ENCODE results near the gene PTGER2. TPM values are rescaled to one million over a fixed set of nuclear protein-coding genes. Genes with fewer than 3 reads are reported as not detected.
A peak's percentile ranks its signal among the peaks of the same experiment; 100 is the strongest.

Gene PTGER2
- total and polyA plus RNA-seq, 8 donors, result 1.3 to 22.0 (median 10.6) TPM

GRCh38 chr14:52352061-52352491 lies 38.0 kb downstream of the PTGER2 start:
- WGBS, 5 donors, result 20 to 29% (median 24%) methylated on average over 3 of the region's 3 CpGs
- TF ChIP-seq CTCF (IDR thresholded peaks at IDR 0.05), result no peak
- no peak for TF ChIP-seq EP300 (IDR thresholded peaks at IDR 0.05)
- TF ChIP-seq POLR2A (IDR thresholded peaks at IDR 0.05), result no peak
- TF ChIP-seq POLR2AphosphoS5 (IDR thresholded peaks at IDR 0.05), result no peak
- intact Hi-C loops (cut with DNase I; ENCODE audit: low total_unique reads), result no loop called here

GRCh38 chr14:52352569-52352968 lies 38.5 kb downstream of the PTGER2 start:
- Histone ChIP-seq H3K4me1 (peaks cover 0 to 31% (median 18%) of the 10 kb centered on the region in 4 donors), H3K4me3 (no peak overlapping the region), H3K27ac (peak overlapping the region in 4 of 5 donors; percentile 73 to 83 (median 77)), H3K27me3 (no peaks in the 10 kb centered on the region), H3K9me3 (no peaks in the 10 kb centered on the region), H3K36me3 (no peaks in the 10 kb centered on the region)
- intact Hi-C loops (cut with DNase I; ENCODE audit: low total_unique reads), result no loop called here
- DNase-seq, result no peak
- TF ChIP-seq POLR2AphosphoS5 (IDR thresholded peaks at IDR 0.05) (peak in 1 of 3 donors; percentile 27), CTCF (IDR thresholded peaks at IDR 0.05) (no peak)
- 30 to 35% (median 32%) methylated on average over 4 of the region's 4 CpGs for WGBS, 5 donors

More at GRCh38 chr14:52352061-52352491, 38.0 kb downstream of the PTGER2 start:
- no peaks in the 10 kb centered on the region for H3K36me3 ChIP-seq
- H3K27me3 ChIP-seq, result no peaks in the 10 kb centered on the region
- DNase-seq, result peak in 1 of 2 donors; percentile 35
- peak overlapping the region in 4 of 5 donors; percentile 73 to 83 (median 77) for H3K27ac ChIP-seq
- no peak overlapping the region for H3K4me3 ChIP-seq
- H3K9me3 ChIP-seq, result no peaks in the 10 kb centered on the region
- H3K4me1 ChIP-seq, result peaks cover 0 to 31% (median 18%) of the 10 kb centered on the region in 4 donors

GRCh38 chr14:52354242-52354641 lies 40.1 kb downstream of the PTGER2 start:
- intact Hi-C loops (cut with DNase I; ENCODE audit: low total_unique reads), result no loop called here
- Histone ChIP-seq H3K36me3 (no peaks in the 10 kb centered on the region), H3K9me3 (no peaks in the 10 kb centered on the region), H3K4me3 (no peak overlapping the region), H3K4me1 (peaks cover 0 to 31% (median 14%) of the 10 kb centered on the region in 4 donors), H3K27ac (peak overlapping the region in 2 of 5 donors; percentile 50 to 73), H3K27me3 (no peaks in the 10 kb centered on the region)
- TF ChIP-seq POLR2AphosphoS5 (IDR thresholded peaks at IDR 0.05) (no peak), EP300 (IDR thresholded peaks at IDR 0.05) (no peak), CTCF (IDR thresholded peaks at IDR 0.05) (no peak), POLR2A (IDR thresholded peaks at IDR 0.05) (no peak)
- no peak for DNase-seq

- Histone ChIP-seq H3K4me3 (no peak overlapping the region), H3K9me3 (no peaks in the 10 kb centered on the region), H3K4me1 (peaks cover 0 to 31% (median 14%) of the 10 kb centered on the region in 4 donors), H3K36me3 (no peaks in the 10 kb centered on the region), H3K27ac (peak overlapping the region; percentile 10 to 73 (median 32)), H3K27me3 (no peaks in the 10 kb centered on the region)
- peak in 1 of 2 donors; percentile 56 for DNase-seq
- intact Hi-C loops (cut with DNase I; ENCODE audit: low total_unique reads), result no loop called here
- WGBS, 5 donors, result 34 to 43% (median 39%) methylated on average over 2 of the region's 2 CpGs
- no peak for TF ChIP-seq CTCF (IDR thresholded peaks at IDR 0.05)
- peak in 1 of 3 donors; percentile 29 for TF ChIP-seq POLR2AphosphoS5 (IDR thresholded peaks at IDR 0.05)
- no peak for TF ChIP-seq POLR2A (IDR thresholded peaks at IDR 0.05)
- no peak for TF ChIP-seq EP300 (IDR thresholded peaks at IDR 0.05)
Measured at GRCh38 chr14:52355016-52355431, 40.9 kb downstream of the PTGER2 start.
